Neural progenitor cell (in vitro differentiated cells): ENCODE measurements around the gene TCF7.

Experiments
- CTCF ChIP-seq: fragments of 200-600 bp; sonication (generic); IDR thresholded peaks from 2 replicates; pipeline ENCODE4 v1.5.1; 2017; ENCODE audit warnings: antibody characterized with exemption, mild to moderate bottlenecking
- EZH2phosphoT487 ChIP-seq: fragments of 200-600 bp; sonication (generic); IDR thresholded peaks from 2 replicates; pipeline ENCODE4 v1.6.1; 2017; ENCODE audit warnings: antibody characterized with exemption

- TF ChIP-seq CTCF (no peak), EZH2phosphoT487 (no peak)
These were observed 27.0 kb downstream of the TCF7 start for GRCh38 chr5:134141331-134142050.
